MV-4-11 (cell line): ENCODE measurements around the gene PTGDS.

Experiments
- DNase-seq: peaks from one replicate; lab custom pipeline; 2025; lab: John Stamatoyannopoulos, UW

Gene PTGDS

DNA sequence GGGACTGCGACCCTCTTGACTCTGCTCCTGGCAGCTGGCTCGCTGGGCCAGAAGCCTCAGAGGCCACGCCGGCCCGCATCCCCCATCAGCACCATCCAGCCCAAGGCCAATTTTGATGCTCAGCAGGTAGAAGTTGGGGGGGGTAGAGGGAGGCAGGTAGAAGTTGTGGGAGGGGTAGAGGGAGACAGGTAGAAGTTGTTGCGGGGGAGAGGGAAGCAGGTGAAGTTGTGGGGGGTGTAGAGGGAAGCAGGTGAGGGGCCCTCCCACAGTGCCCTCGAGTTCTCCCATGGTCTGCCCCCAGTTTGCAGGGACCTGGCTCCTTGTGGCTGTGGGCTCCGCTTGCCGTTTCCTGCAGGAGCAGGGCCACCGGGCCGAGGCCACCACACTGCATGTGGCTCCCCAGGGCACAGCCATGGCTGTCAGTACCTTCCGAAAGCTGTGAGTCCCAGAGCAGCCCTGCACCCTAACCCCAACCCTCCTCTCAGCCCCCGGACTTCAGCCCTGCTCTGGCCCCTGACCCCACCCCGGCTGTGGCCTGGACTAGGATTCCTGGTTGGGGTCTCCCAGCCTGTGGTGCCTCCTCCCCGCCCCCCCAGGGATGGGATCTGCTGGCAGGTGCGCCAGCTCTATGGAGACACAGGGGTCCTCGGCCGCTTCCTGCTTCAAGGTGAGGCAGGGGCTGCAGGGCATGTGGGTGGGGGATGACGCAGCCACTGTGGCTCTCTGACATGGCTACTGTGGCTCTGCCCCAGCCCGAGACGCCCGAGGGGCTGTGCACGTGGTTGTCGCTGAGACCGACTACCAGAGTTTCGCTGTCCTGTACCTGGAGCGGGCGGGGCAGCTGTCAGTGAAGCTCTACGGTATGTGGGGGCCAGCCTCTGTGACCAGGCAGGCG is 31.7 kb upstream of the PTGDS start:
- no peak for DNase-seq

DNA sequence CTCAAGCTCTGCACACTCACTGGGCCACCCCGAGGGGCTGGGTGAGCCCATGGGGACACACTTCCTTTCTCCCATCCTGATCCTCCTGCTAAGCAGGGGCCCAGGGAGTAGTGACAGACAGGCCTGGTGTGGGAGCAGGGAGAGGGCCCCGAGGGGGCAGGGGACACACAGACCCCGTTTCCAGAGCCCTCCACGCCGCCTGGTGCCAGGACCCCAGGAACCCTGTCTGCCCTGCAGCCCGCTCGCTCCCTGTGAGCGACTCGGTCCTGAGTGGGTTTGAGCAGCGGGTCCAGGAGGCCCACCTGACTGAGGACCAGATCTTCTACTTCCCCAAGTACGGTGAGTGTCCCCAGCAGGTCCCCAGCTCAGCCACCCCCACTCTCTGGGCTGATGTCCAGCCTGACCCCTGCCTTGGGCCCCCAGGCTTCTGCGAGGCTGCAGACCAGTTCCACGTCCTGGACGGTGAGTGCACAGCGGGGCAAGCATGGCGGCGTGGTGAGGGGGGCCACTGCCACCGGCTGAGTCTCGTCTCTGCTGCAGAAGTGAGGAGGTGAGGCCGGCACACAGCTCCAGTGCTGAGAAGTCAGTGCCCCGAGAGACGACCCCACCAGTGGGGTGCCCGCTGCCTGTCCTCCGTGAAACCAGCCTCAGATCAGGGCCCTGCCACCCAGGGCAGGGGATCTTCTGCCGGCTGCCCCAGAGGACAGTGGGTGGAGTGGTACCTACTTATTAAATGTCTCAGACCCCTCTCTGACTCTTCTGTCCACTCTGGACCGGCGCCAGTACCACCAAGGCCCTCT is 30.9 kb upstream of the PTGDS start:
- DNase-seq = no peak

DNA sequence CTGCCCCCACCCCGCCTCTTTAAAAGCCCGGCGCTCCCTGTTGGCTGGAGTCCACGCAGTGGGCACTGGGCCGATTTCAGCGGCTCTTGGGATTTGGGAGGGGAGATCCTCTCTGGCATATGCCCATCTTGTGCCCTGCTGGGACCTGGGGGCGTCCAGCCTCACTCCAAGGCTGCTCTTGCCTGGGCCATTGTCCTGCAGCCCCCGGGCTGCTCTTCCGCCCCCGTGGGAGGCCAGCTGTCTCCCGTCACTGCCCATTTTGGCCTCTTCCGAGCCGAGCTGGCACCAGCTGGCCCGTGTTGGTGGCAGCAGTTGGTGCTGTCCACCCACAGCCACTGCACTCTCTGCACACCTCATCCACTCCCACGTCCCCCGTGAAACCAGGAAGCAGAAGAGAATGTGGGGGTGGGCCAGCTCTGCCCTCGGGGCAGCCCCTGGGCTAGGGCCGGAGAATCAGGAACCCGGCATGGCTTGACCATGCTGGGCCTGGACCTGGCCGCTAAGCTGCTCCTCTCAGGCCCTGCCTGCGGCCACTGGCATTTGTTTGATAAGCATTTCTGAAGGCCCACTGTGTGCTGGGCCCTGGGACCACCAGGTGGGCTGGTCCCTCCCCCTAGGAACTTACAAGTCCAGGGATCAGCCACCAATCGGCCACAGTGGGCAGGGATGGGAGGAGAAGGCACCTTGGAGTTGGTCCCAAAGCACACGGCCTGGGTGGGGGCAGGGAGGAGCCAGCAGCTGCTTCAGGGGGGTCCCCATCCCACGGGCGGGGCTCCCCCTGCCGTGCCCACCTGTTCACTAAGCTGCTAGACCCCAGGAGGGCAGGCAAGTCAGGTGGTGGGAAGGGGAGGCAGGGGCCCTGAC is 30.0 kb upstream of the PTGDS start:
- no peak for DNase-seq

DNA sequence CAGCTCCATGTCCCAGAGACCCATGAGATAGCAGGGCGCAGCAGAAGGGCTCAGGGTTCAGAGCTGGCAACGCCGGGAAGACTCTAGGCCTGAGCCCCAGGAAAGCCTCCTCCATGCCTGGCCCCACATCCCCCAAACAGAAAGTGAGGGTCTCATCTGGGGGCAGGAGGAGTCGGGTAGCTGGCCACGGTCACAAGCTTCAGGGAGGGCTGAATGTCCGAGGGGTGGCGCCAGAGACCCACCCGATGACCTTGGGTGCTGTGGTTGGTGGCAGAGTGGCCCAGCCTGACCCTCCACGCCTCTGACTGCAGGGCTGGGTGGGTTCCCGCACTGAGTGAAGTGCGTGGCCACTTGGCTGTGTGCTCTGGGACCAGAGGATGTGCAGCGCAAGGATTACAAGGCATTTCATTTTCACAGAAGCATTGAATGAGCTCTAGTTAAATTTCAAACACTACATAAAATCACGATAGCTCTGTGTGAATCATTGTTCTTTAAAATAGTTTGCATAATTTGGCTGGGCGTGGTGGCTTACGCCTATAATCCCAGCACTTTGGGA is 29.3 kb upstream of the PTGDS start:
- DNase-seq = peak; percentile 38

DNA sequence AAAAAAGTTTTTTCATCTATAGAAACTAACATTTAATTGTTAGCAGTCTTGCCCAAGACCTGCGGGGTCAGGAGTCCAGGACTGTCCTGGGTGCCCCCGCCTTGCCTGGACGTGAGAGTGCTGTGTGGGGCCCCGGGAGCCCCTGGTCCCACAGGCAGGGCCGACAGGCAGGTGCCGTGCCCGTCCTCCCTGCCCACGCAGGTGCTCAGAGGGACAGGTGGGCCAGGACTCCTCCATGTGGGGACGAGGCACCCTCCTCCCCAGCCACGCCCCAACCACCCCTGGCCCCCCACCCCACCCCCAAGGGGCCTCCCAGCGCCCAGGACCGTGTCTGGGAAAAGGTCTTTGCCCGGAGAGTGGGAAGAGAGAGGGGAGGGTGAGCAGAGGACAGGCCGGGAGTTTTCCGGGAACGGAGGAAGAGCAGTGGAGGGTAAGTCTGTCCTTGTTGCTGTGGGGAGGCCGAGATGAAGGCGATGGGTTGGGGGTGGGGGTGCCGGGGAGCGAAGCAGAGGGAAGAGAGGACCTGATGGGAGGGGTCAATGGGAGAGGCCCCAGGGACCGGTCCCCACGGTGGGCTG is 28.0 kb upstream of the PTGDS start:
- DNase-seq = no peak

DNA sequence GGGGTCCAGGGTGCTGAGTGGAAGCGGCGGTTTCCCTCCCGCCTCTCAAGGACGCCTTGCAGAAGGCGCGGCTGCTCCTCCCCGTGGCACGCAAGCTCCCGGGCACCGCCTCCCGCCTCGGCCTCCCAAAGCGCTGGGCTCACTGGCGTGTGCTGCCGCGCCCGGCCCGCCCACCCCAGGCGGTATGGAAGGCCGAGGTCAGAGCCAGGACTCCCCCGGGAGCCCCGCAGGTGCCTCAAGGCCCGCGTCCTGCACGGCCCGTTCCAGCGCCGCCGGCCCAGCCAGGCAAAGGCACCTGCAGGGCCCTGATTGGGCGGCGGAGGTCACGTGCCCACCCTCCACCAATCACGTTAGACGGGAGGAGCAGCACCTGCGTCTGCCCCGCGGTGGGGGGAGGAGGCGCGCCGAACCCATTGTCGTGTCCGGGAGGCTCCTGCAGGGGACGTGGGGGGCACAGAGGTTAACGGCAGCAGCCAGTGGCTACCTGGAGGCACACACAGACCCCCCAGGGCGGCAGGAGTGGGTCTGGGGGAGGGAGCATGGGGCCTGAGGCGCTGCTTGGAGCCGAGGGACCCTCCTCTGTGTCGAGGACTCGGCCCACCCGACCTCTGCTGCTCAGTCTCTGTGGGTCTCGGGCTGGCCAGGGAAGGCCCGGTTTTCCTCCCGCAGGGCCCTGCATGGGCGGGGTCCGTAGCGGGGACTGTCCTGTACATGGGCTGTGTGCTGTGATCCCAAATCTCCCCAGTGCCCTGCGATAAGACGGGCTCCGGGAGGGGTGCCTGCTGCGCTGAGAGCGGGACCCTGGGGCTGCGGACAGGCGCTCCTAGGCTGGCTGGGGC is 27.3 kb upstream of the PTGDS start:
- DNase-seq = peak; percentile 77

DNA sequence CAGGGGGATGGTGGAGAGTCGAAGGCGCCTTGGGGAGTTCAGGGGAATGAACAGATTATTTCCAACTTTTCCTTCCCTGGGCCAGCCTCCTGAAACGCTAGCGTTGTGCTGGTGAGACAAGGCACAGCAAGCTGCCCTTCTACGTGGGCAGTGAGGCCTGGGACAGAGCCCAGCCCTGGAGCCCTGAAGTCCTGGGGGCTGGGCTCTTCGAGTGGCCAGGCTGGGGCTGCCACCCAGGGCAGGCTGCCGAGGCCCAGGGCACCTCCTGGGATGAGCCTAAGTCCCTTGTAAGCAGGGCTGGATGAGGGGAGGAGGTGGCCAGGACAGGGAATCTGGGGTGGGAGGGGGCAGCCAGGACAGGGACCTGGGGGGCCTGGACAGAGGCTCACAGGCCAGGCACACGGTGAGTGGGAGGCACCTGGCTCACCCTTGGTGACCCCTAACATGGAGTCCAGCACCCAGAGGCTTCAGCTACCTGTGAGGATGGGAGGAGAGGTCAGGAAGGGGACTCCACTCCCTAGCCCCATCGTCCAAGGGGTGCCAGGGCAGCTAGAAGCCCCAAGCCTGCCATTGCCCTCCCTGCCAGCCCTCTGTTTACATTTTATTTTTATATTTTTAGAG is 26.5 kb upstream of the PTGDS start:
- no peak for DNase-seq

DNA sequence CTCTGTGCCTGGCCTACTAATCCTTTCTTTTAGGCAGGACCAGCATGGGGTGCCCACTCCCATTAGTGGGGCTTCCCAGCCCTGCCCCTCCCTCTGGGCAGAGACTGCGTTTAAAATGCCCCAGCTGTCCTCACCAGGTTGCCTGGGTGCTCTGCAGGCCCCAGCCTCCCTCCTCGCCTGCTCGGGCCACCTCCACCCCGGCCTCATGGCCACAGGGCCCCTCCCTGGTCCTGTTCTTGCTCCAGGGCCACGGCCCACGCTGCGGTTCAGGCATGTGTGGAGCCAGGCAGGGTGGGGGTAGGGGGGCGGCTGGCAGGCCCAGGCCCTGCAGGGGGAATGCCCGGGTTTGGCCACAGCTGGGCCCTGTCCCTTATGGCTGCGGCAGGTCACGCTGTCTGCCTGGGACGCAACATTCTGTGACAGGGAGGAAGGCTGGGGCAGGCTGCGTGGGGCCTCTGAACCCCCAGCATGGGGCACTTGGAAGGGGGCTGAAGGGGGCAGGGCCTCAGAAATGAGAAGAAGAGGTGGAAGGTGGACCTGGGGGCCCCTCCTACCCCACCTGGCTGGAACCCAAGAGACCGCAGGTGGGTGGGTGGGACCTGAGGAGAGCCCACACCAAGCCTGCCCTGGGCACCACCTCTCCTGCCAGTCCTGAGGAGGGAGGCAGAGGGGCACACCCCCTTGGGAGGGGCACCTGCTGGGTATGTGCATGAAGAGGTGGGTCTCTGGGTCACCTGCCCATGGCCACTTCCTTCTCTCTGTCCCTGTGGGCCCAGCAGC is 25.6 kb upstream of the PTGDS start, which contains the start of gene LCN12:
TSS of gene LCN12 (plus strand) at position 733 of the 780 bp plus-strand sequence. CDS start 55 bp downstream, outside the sequence.
- no peak for DNase-seq

DNA sequence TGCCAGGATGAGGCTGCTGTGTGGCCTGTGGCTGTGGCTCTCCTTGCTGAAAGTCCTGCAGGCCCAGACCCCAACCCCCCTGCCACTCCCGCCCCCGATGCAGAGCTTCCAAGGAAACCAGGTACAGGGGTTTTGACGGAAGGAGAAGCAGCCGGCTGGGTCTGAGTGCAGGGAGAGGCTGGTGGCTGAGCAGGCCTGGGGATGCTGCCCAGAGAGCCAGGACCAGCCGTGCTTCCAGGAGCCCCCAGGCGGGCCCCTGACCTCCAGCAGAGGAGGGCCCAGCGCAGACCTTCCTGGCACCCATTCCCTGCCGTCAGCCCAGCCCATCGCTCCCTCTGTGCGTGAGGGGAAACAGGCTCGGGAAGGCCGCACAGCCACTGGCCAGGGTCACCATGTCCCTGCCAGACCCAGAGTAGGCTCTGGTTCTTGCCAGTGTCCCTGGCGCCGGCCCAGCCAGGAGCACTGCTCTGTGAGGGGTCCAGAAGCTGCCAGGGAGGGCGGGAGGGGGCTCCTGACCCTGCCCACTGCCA is 24.9 kb upstream of the PTGDS start:
- no peak for DNase-seq

DNA sequence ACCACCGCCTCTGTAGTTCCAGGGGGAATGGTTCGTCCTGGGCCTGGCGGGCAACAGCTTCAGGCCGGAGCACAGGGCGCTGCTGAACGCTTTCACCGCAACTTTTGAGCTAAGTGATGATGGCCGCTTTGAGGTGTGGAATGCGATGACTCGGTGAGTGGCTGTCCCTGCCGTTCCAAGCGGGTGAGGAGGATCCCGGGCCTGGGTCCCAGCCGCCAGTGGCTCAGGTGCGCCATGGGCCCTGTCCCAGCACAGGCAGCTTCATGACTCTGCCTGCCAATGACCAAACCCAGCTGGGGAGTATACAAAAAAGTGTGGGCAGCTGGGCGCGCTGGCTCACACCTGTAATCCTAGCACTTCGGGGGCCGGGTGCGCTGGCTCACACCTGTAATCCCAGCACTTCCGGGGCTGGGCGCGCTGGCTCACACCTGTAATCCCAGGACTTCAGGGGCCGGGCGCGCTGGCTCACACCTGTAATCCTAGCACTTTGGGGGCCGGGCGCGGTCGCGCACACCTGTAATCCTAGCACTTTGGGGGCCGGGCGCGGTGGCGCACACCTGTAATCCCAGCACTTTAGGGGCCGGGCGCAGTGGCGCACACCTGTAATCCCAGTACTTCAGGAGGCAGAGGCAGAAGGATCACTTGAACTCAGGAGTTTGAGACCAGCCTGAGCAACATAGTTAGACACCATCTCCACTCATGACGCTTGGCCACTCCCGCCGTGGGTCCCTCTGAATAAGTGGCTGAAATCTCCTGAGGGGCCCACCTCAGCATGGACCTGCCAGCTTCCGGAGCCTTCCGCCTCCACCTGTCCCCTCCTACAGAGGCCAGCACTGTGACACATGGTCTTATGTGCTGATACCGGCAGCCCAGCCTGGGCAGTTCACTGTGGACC is 24.2 kb upstream of the PTGDS start:
- DNase-seq = no peak

DNA sequence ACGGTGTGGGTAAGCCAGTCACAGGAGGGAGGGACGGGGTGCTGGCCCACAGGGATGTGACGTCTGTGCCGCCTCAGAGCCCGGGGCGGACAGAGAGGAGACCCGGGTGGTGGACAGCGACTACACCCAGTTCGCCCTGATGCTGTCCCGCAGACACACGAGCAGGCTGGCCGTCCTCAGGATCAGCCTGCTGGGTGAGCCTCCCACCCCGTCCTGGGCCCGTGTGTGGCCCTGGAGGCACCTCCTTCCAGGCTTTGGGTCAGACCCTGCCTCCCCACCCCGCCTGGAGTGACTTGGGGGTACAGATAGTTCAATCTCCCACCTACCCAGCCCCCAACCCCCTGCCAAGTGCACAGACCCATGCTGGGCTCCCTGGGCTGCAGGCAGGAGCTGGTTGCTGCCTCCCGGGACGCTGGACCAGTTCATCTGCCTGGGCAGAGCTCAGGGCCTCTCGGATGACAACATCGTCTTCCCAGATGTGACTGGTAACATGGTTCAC is 23.5 kb upstream of the PTGDS start:
- no peak for DNase-seq

DNA sequence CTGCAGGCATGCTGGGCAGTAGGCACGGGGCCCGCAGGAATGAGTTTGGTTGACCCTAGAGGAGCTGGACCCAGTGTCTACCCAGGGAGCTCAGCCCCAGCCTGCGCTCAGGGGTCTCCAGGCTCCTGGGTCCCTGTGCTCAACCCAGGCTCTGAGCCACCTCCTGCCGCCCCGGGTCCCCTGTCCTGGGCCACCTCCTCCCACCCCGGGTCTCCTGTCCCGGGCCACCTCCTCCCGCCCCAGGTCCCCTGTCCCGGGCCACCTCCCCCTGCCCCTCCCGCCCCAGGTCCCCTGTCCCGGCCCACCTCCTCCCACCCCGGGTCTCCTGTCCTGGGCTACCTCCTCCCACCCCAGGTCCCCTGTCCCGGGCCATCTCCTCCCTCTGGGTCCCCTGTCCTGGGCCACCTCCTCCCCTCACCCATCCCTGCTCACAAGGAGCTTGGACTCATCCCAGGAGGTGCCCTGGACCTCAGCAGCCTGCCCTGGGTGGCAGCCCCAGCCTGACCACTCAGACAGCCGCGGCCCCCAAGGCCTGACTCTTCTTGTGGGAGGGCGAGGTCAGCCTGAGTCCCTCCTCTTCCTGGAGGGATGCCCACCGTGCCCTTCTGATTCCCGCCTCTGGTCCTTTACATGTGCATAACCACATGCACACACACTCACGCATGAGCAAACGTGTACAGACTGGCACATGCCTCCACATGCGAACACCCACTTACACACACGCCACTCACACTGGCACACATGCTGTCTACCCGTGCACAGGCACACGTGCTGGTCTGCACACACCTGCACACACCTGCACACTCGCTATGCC is 22.8 kb upstream of the PTGDS start:
- DNase-seq = no peak

DNA sequence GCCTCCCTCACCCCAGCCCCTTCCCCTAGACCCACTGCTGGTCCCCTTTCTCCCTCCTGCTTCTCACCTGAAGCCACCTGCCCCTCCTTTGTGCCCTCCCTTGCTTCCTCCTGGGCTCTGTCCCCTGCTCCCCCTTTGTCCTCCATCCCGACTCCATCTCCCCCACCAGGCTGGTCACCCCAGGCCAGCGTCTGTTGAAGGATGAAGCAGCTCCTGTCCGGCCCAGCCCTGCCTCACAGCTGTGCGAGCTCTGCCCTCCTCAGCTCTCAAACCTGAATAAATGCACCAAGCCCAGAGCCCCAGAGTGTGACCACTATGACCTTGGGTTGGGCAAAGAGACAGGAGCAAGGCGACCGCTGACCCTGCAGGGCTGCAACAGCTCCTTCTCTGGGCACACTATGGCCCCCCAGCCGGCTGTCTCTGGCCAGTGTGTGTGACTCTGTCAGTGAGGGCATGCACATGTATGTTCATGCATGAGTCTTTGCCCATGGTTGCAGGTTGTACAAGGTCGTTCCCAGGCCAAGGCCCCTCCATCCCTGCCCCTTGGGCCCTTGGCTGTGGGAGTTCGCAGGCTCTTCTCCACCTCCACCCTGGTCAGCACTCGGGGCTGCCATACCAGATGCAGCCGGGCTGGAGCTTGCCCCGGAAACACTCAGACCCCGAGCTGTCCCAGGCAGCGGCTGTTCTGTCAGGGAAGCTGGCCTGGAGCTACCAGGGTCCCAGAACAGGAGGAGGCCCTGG is 21.9 kb upstream of the PTGDS start:
- DNase-seq = no peak

DNA sequence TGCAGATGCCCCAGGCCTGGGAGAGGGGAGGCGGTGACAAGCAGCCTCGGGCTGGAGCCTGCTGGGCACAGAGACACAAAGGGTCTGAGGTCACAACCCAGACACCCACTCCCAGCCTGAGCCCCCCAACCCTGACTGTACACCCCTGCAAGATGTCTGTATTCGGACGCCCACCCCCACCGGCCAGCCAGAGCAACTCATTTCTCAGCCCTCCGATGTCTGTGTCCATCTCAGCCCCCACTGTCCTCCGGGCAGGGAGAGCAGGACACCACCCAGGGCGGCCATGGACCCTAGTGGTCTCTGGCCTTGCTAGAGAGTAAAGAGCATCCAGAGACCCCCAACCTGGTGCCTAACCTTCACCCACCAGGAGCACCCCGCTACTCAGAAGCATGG is 21.4 kb upstream of the PTGDS start:
- DNase-seq = no peak

DNA sequence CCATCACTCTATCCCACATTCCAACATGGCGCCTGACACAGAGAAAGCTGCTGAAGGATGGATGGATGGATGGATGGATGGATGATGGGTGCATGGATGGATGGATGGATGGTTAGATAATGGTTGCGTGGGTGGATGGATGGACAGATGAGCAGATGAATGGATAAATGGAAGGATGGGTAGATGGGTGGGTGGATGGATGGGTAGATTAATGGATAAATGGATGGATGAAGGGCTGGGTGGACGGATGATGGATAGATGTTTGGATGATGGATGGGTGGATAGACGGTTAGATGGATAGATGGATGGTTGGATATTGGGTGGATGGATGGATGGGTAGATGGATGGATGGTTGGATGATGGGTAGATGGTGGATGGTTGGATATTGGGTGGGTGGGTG is 20.7 kb upstream of the PTGDS start:
- DNase-seq = no peak

DNA sequence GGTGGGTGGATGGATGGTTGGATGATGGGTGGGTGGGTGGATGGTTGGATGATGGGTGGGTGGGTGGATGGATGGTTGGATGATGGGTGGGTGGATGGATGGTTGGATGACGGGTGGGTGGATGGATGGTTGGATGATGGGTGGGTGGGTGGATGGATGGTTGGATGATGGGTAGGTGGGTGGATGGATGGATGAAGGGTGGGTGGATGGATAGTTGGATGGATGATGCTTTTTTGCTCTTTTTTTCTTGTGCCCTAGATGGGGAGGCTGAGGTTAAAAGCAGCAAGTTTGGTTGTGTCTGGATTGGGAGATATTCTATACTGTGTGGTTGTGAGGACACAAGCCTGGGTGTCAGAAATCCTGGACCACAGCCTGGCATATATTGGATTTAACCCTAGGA is 19.8 kb upstream of the PTGDS start:
- no peak for DNase-seq
